SK-N-SH treated with all-trans-retinoic acid at 6 μM for 48 hours (cell line): ENCODE data around the gene SYNJ2.

Experiments
- ATAC-seq: fragments of 200-7000 bp; cut with Tn5 transposase; 3 replicates; pipeline ENCODE4 v1.9.1; 2020; ENCODE audit warnings: mild to moderate bottlenecking, moderate library complexity
- BACH2 ChIP-seq: fragments of 250-450 bp; sonication (Bioruptor Pico); IDR thresholded peaks from 2 replicates; pipeline ENCODE4 v1.9.0; 2021; ENCODE audit warnings: mild to moderate bottlenecking, borderline replicate concordance
- CSDC2 ChIP-seq: fragments of 250-450 bp; sonication (Bioruptor Pico); IDR thresholded peaks from 2 replicates; pipeline ENCODE4 v1.5.0; 2020; ENCODE audit warnings: mild to moderate bottlenecking, moderate library complexity
- ESRRG ChIP-seq: fragments of 250-450 bp; sonication (Bioruptor Pico); IDR thresholded peaks from 2 replicates; pipeline ENCODE4 v1.6.1; 2021; ENCODE audit warnings: mild to moderate bottlenecking
- GLIS3 ChIP-seq: fragments of 250-450 bp; sonication (Bioruptor Pico); IDR thresholded peaks from 2 replicates; pipeline ENCODE4 v1.5.0; 2020; ENCODE audit warnings: mild to moderate bottlenecking, moderate library complexity
- ISL1 ChIP-seq: fragments of 250-450 bp; sonication (Bioruptor Pico); IDR thresholded peaks from 2 replicates; pipeline ENCODE4 v2.1.2; 2022; ENCODE audit warnings: mild to moderate bottlenecking, moderate library complexity
- OSR1 ChIP-seq: fragments of 250-450 bp; sonication (Bioruptor Pico); IDR thresholded peaks from 2 replicates; pipeline ENCODE4 v1.8.0; 2022; ENCODE audit warnings: moderate library complexity, mild to moderate bottlenecking, inconsistent platforms
- PPARA ChIP-seq: fragments of 250-450 bp; sonication (Bioruptor Pico); IDR thresholded peaks from 2 replicates; pipeline ENCODE4 v1.5.0; 2020; ENCODE audit warnings: mild to moderate bottlenecking, borderline replicate concordance
- RARB ChIP-seq: fragments of 250-450 bp; sonication (Bioruptor Pico); IDR thresholded peaks from 2 replicates; pipeline ENCODE4 v1.8.0; 2021; ENCODE audit warnings: mild to moderate bottlenecking, moderate library complexity
- SNAI2 ChIP-seq: fragments of 250-450 bp; sonication (Bioruptor Pico); IDR thresholded peaks from 2 replicates; pipeline ENCODE4 v1.5.0; 2020; ENCODE audit warnings: mild to moderate bottlenecking, moderate library complexity
- TCF4 ChIP-seq: fragments of 250-450 bp; sonication (Bioruptor Pico); IDR thresholded peaks from 2 replicates; pipeline ENCODE4 v1.8.0; 2021; ENCODE audit warnings: mild to moderate bottlenecking, moderate library complexity, borderline replicate concordance
- TOX ChIP-seq: fragments of 250-450 bp; sonication (Bioruptor Pico); IDR thresholded peaks from 2 replicates; pipeline ENCODE4 v1.8.0; 2021; ENCODE audit warnings: mild to moderate bottlenecking, moderate library complexity, borderline replicate concordance
- TSHZ2 ChIP-seq: fragments of 250-450 bp; sonication (Bioruptor Pico); IDR thresholded peaks from 2 replicates; pipeline ENCODE4 v1.5.0; 2020; ENCODE audit warnings: mild to moderate bottlenecking, moderate library complexity
- ZC3H10 ChIP-seq: fragments of 250-450 bp; sonication (Bioruptor Pico); IDR thresholded peaks from 2 replicates; pipeline ENCODE4 v1.5.1; 2021; ENCODE audit warnings: mild to moderate bottlenecking, moderate library complexity
- ZFP3 ChIP-seq: fragments of 250-450 bp; sonication (Bioruptor Pico); IDR thresholded peaks from 2 replicates; pipeline ENCODE4 v1.5.0; 2020; ENCODE audit warnings: mild to moderate bottlenecking, moderate library complexity
- ZFP30 ChIP-seq: fragments of 450-650 bp; formaldehyde crosslinking; IDR thresholded peaks from 2 replicates; pipeline ENCODE4 v1.5.0; 2022; ENCODE audit warnings: mild to moderate bottlenecking, moderate library complexity
- ZNF70 ChIP-seq: fragments of 450-650 bp; formaldehyde crosslinking; IDR thresholded peaks from 2 replicates; pipeline ENCODE4 v1.5.0; 2020; ENCODE audit warnings: mild to moderate bottlenecking, moderate library complexity
- ZNF8 ChIP-seq: fragments of 450-650 bp; formaldehyde crosslinking; IDR thresholded peaks from 2 replicates; pipeline ENCODE4 v1.5.0; 2020; ENCODE audit warnings: mild to moderate bottlenecking, moderate library complexity
- TF ChIP-seq, protein P1 (sequence below): fragments of 250-450 bp; sonication (Bioruptor Pico); IDR thresholded peaks from 2 replicates; pipeline ENCODE4 v1.8.0; 2020; ENCODE audit warnings: mild to moderate bottlenecking, moderate library complexity, borderline replicate concordance
- TF ChIP-seq, protein P2 (sequence below): fragments of 250-450 bp; sonication (Bioruptor Pico); IDR thresholded peaks from 2 replicates; pipeline ENCODE4 v1.8.0; 2021; ENCODE audit warnings: low read depth, mild to moderate bottlenecking, moderate library complexity, borderline replicate concordance
- TF ChIP-seq, protein P3 (sequence below): fragments of 250-450 bp; sonication (Bioruptor Pico); IDR thresholded peaks from 2 replicates; pipeline ENCODE4 v1.5.1; 2020; ENCODE audit warnings: low read depth, mild to moderate bottlenecking, moderate library complexity

The SYNJ2 gene

DNA sequence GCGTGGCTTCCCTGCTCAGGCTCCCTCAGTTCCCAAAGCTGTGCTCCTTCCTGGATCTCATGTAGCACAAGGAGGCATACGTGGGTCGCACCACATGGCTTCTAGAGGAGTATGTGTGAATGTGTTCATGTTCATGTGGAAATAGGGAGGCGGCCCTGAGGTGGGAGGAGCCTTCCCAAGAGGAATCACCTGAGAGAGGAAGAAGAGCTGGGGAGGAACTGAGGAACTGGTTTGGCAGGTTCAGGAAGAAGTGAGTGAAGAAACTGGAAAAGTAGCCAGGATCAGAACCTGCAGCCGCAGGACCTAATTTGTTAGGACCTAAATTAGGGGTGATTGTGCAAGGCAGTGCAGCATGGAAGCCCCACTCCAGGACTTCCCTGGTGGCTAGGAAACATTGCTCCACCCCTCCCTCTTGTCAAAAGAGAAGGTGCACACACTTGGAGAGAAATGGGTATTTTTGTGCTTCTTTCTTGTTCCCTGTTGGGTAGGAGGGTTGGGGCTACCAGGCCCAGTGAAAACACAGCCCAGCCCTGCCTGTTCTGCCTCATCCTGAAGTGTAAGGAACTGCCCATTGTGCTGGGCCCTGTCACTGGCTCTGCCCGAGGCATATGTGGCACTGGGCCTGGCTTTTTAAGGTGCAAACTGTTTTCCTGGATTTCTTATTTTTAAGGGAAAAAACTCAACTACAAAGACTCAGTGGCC is 20.7 kb downstream of the SYNJ2 start:
- TF ChIP-seq, protein P1, sequence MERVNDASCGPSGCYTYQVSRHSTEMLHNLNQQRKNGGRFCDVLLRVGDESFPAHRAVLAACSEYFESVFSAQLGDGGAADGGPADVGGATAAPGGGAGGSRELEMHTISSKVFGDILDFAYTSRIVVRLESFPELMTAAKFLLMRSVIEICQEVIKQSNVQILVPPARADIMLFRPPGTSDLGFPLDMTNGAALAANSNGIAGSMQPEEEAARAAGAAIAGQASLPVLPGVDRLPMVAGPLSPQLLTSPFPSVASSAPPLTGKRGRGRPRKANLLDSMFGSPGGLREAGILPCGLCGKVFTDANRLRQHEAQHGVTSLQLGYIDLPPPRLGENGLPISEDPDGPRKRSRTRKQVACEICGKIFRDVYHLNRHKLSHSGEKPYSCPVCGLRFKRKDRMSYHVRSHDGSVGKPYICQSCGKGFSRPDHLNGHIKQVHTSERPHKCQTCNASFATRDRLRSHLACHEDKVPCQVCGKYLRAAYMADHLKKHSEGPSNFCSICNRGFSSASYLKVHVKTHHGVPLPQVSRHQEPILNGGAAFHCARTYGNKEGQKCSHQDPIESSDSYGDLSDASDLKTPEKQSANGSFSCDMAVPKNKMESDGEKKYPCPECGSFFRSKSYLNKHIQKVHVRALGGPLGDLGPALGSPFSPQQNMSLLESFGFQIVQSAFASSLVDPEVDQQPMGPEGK, result no peak
- no peak for TF ChIP-seq RARB
- TF ChIP-seq TCF4 (CRISPR knock-in tag), result no peak
- TF ChIP-seq ZNF70 (CRISPR knock-in tag), result no peak
- TF ChIP-seq, protein P2, sequence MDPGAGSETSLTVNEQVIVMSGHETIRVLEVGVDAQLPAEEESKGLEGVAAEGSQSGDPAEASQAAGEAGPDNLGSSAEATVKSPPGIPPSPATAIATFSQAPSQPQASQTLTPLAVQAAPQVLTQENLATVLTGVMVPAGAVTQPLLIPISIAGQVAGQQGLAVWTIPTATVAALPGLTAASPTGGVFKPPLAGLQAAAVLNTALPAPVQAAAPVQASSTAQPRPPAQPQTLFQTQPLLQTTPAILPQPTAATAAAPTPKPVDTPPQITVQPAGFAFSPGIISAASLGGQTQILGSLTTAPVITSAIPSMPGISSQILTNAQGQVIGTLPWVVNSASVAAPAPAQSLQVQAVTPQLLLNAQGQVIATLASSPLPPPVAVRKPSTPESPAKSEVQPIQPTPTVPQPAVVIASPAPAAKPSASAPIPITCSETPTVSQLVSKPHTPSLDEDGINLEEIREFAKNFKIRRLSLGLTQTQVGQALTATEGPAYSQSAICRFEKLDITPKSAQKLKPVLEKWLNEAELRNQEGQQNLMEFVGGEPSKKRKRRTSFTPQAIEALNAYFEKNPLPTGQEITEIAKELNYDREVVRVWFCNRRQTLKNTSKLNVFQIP (CRISPR knock-in tag), result no peak
- TF ChIP-seq GLIS3 (CRISPR knock-in tag), result no peak
- no peak for TF ChIP-seq SNAI2 (CRISPR knock-in tag)
- no peak for TF ChIP-seq ISL1 (CRISPR knock-in tag)
- no peak for TF ChIP-seq ZNF8 (CRISPR knock-in tag)
- no peak for TF ChIP-seq PPARA (CRISPR knock-in tag)
- no peak for TF ChIP-seq ESRRG (CRISPR knock-in tag)
- no peak for TF ChIP-seq OSR1 (CRISPR knock-in tag)
- TF ChIP-seq CSDC2 (CRISPR knock-in tag), result no peak
- no peak for TF ChIP-seq BACH2 (CRISPR knock-in tag)
- TF ChIP-seq TSHZ2 (CRISPR knock-in tag), result no peak
- TF ChIP-seq, protein P3, sequence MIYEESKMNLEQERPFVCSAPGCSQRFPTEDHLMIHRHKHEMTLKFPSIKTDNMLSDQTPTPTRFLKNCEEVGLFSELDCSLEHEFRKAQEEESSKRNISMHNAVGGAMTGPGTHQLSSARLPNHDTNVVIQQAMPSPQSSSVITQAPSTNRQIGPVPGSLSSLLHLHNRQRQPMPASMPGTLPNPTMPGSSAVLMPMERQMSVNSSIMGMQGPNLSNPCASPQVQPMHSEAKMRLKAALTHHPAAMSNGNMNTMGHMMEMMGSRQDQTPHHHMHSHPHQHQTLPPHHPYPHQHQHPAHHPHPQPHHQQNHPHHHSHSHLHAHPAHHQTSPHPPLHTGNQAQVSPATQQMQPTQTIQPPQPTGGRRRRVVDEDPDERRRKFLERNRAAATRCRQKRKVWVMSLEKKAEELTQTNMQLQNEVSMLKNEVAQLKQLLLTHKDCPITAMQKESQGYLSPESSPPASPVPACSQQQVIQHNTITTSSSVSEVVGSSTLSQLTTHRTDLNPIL (CRISPR knock-in tag), result no peak
- TF ChIP-seq ZFP30 (CRISPR knock-in tag), result no peak
- TF ChIP-seq ZFP3 (CRISPR knock-in tag), result no peak
- peak; percentile 30 for ATAC-seq

DNA sequence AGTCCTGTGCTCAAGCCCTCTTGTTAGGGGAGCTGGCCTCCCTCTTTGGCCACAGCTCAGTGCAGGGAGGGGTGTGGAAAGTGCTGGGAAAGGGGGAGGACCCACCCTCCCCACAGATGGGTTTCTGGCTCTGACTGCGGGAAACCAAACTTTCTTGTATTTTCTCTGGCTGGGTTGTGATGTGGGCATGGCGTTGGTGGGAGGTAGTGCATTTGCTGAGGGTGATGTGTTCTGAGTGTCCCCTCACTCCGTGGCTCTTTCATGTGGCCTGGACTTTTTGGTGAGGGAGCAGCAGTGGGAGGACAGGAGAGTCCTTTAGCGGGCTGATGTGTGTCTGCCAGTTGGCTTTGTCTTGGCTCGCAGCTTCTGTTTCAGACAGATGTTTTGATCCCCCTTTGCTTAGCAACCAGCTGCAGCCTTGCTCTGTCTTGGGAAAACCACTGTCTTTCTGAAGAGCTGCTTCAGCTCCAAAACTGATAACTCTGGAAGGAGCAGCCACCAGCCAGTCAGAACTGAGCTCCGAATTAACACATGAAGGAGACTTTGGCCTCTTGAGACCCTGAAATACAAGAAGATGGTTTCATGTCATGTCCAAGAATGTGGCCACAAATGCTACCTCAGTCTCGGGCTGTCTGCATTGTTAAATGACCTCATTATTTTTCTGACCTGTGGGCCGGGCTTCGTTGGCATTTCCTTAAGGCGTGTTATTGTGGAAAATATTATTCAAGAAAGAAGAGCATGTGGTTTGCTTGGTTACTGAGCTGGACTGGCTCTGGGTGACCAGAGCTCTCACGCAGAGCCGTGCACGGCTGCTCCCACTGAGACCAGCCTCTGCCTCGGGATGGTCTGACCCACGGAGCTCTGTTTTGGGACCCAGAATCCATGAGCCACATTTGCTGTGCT is 21.5 kb downstream of the SYNJ2 start:
- TF ChIP-seq GLIS3 (CRISPR knock-in tag) (no peak), ISL1 (CRISPR knock-in tag) (no peak), ZNF70 (CRISPR knock-in tag) (no peak), ZFP3 (CRISPR knock-in tag) (no peak), SNAI2 (CRISPR knock-in tag) (no peak), TOX (CRISPR knock-in tag) (no peak), ZC3H10 (CRISPR knock-in tag) (no peak), PPARA (CRISPR knock-in tag) (no peak), CSDC2 (CRISPR knock-in tag) (no peak), BACH2 (CRISPR knock-in tag) (no peak), ZNF8 (CRISPR knock-in tag) (no peak), TSHZ2 (CRISPR knock-in tag) (no peak)
- TF ChIP-seq, protein P2 (CRISPR knock-in tag), result no peak
- TF ChIP-seq, protein P3 (CRISPR knock-in tag), result no peak
- peak; percentile 38 for ATAC-seq
